B cell (primary cell): Measurements from ENCODE around the gene SERPINF2.

Experiments
- CTCF ChIP-seq: fragments of 200-600 bp; IDR thresholded peaks from one replicate; pipeline ENCODE4 v1.8.0; 2022; ENCODE audit warnings: antibody characterized with exemption, mild to moderate bottlenecking
- EZH2 ChIP-seq: IDR thresholded peaks from 2 replicates; pipeline ENCODE4 v1.6.1; 2012; ENCODE audit warnings: borderline replicate concordance, low read depth, mild to moderate bottlenecking, moderate library complexity, low read length; ENCODE audit not compliant: insufficient read depth, poor library complexity, severe bottlenecking

GRCh38 chr17:1746975-1747543 lies 4.4 kb downstream of the SERPINF2 start:
- TF ChIP-seq CTCF (no peak), EZH2 (no peak)
